ENCODE data around the gene PCDHGA6. TPM values are rescaled to one million over a fixed set of nuclear protein-coding genes. Genes with fewer than 3 reads are reported as not detected.
"Not testable (repeated sequence)": the region's sequence is repeated elsewhere in the genome, so short reads cannot be mapped to it uniquely, and the experiment has no call there.

Gene PCDHGA6
- total RNA-seq, result 0.49 and 0.52 TPM in 2 replicates
- long read RNA-seq, result 0 reads

GRCh38 chr5:141373673-141374317 is at the start of gene PCDHGA6:
TSS of gene PCDHGA6 (plus strand) at chr5:141373891. CDS start at chr5:141374084, 193 bp downstream.
- no peaks in the 10 kb centered on the region for H3K27me3 Mint-ChIP-seq (ENCODE audit: low read depth)
- TF ChIP-seq, protein P1, sequence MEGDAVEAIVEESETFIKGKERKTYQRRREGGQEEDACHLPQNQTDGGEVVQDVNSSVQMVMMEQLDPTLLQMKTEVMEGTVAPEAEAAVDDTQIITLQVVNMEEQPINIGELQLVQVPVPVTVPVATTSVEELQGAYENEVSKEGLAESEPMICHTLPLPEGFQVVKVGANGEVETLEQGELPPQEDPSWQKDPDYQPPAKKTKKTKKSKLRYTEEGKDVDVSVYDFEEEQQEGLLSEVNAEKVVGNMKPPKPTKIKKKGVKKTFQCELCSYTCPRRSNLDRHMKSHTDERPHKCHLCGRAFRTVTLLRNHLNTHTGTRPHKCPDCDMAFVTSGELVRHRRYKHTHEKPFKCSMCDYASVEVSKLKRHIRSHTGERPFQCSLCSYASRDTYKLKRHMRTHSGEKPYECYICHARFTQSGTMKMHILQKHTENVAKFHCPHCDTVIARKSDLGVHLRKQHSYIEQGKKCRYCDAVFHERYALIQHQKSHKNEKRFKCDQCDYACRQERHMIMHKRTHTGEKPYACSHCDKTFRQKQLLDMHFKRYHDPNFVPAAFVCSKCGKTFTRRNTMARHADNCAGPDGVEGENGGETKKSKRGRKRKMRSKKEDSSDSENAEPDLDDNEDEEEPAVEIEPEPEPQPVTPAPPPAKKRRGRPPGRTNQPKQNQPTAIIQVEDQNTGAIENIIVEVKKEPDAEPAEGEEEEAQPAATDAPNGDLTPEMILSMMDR (conservative IDR thresholded peaks at IDR 0.05), result no peak
- no peak within 1 kb of the TSS for H3K4me3 Mint-ChIP-seq
- no peak within 1 kb of the TSS for H3K27ac Mint-ChIP-seq (ENCODE audit: unreplicated experiment)
- H3K36me3 Mint-ChIP-seq (ENCODE audit: low read depth), result peaks cover 22% of the 10 kb centered on the region
- peaks cover 18% of the 10 kb centered on the region for H3K9me3 Mint-ChIP-seq
- H3K4me1 Mint-ChIP-seq, result no peaks in the 10 kb centered on the region
- DNase-seq (ENCODE audit: low read depth, low spot score), result no peak

DNA sequence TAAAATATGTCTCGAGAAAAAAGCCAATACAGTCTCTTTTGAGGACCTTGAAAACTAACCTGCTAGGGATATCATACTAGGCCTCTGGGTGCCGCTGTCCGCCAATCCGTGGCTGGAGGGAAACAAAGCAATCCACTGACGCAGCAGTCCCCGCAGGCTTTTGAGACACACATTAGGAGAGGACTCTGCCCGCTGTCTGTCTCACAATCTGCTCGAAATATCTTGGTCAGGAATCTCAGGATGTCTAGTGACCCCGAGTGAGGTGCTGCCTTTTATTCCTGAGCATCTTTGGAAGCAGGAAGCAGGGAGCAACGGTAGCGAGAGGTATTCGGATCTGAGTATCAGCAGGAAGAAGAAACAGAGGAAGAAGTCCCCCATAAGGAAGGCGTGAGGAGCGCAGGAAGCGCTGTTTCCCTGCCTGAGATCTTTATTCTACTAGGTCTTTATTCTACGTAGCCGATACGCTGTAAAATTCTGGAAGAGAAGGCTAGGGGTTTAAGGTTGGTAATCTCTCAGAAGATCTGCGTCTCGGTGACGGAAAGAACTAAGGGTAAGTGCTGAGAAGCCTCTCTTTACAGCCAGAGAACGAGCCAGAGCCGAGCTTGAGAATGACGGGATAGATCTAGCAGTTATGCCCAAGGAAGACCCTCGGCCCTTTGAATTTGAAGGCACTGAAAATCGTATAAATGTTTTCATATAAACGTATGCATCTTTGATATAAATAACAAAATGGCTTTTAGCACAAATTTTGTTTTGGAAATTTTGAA is 47.4 kb upstream of the PCDHGA6 start:
- TF ChIP-seq, protein P1 (conservative IDR thresholded peaks at IDR 0.05), result peak; percentile 64
- peak overlapping the region; percentile 92 for H3K27ac Mint-ChIP-seq (ENCODE audit: unreplicated experiment)
- no peak for DNase-seq (ENCODE audit: low read depth, low spot score)
- H3K9me3 Mint-ChIP-seq, result peaks cover 11% of the 10 kb centered on the region
- H3K27me3 Mint-ChIP-seq (ENCODE audit: low read depth), result peaks cover 2% of the 10 kb centered on the region
- no peaks in the 10 kb centered on the region for H3K4me1 Mint-ChIP-seq
- H3K4me3 Mint-ChIP-seq, result peak overlapping the region; percentile 62
- peaks cover 28% of the 10 kb centered on the region for H3K36me3 Mint-ChIP-seq (ENCODE audit: low read depth)

- no peak overlapping the region for H3K4me3 Mint-ChIP-seq
- peaks cover 2% of the 10 kb centered on the region for H3K27me3 Mint-ChIP-seq (ENCODE audit: low read depth)
- H3K9me3 Mint-ChIP-seq, result peaks cover 11% of the 10 kb centered on the region
- TF ChIP-seq, protein P1 (conservative IDR thresholded peaks at IDR 0.05), result no peak
- no peak overlapping the region for H3K27ac Mint-ChIP-seq (ENCODE audit: unreplicated experiment)
- no peak for DNase-seq (ENCODE audit: low read depth, low spot score)
- H3K36me3 Mint-ChIP-seq (ENCODE audit: low read depth), result peaks cover 23% of the 10 kb centered on the region
- H3K4me1 Mint-ChIP-seq, result no peaks in the 10 kb centered on the region
Measured at GRCh38 chr5:141328231-141328630, 45.5 kb upstream of the PCDHGA6 start.

DNA sequence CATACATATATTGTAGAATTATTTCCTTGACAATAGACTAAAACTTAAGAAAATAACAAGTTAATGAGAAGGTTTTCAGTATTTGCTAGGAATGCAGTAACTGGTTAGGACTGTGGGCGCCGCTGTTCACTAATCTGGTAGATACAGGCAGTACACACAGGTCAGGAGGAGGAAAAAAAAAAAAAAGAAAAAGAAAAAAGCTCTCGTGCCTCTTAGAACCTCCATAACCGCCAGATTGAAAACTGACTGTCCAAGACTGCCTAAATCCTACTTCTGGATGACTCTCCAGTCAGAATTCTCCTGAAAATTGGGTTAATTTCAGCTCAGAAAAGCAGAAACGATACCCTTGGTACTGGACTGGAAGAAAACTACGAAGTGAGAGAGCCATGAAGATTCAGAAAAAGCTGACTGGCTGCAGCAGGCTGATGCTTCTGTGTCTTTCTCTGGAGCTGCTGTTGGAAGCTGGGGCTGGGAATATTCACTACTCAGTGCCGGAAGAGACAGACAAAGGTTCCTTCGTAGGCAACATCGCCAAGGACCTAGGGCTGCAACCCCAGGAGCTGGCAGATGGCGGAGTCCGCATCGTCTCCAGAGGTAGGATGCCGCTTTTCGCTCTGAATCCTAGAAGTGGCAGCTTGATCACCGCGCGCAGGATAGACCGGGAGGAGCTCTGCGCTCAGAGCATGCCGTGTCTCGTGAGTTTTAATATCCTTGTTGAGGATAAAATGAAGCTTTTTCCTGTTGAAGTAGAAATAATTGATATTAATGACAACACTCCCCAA is 43.2 kb upstream of the PCDHGA6 start, which contains the start of gene PCDHGA1:
Gene PCDHGA1, plus strand, starts transcription at position 216 of the 782 bp plus-strand sequence.
- DNase-seq (ENCODE audit: low read depth, low spot score), result no peak
- peaks cover 21% of the 10 kb centered on the region for H3K36me3 Mint-ChIP-seq (ENCODE audit: low read depth)
- H3K4me1 Mint-ChIP-seq, result no peaks in the 10 kb centered on the region
- TF ChIP-seq, protein P1 (conservative IDR thresholded peaks at IDR 0.05), result peak; percentile 34
- H3K27ac Mint-ChIP-seq (ENCODE audit: unreplicated experiment), result no peak within 1 kb of the TSS
- H3K9me3 Mint-ChIP-seq, result peaks cover 15% of the 10 kb centered on the region
- H3K4me3 Mint-ChIP-seq, result no peak within 1 kb of the TSS
- H3K27me3 Mint-ChIP-seq (ENCODE audit: low read depth), result peaks cover 2% of the 10 kb centered on the region

DNA sequence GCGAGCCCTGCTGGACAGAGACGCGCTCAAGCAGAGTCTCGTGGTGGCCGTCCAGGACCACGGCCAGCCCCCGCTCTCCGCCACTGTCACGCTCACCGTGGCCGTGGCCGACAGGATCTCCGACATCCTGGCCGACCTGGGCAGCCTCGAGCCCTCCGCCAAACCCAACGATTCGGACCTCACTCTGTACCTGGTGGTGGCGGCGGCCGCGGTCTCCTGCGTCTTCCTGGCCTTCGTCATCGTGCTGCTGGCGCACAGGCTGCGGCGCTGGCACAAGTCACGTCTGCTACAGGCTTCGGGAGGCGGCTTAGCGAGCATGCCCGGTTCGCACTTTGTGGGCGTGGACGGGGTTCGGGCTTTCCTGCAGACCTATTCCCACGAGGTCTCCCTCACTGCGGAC is 41.1 kb upstream of the PCDHGA6 start:
- not testable (repeated sequence) for H3K27ac Mint-ChIP-seq (ENCODE audit: unreplicated experiment); H3K4me1 Mint-ChIP-seq; H3K27me3 Mint-ChIP-seq (ENCODE audit: low read depth); DNase-seq (ENCODE audit: low read depth, low spot score); H3K4me3 Mint-ChIP-seq
- peaks cover 23% of the 10 kb centered on the region for H3K36me3 Mint-ChIP-seq (ENCODE audit: low read depth)
- peaks cover 20% of the 10 kb centered on the region for H3K9me3 Mint-ChIP-seq

Measured in neural crest cell (in vitro differentiated cells).